ENCODE data around the gene PNMA1.
"Not testable (repeated sequence)": the region's sequence is repeated elsewhere in the genome, so short reads cannot be mapped to it uniquely, and the experiment has no call there.

Gene PNMA1

DNA sequence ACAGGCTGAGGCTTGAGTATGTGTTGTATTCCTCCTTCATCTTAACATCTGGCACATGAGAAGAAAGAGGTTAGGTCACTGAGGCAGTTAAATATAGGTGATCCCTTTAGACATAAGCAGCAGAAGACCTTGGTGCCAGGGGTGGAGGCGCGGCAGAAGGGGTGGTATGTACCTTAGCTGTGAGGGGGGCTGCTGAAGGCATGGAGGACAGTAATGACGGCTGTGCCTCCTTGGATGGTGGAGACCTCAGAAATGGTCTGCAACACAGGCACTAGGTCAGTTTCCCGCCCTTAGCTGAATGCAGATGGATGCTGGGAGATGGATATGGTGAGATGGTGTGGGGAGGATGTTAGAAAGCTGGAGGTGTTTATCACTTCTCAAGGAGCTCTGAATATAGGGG is 1.5 kb upstream of the PNMA1 start:
- no peak for DNase-seq (ENCODE audit: low read depth)

DNA sequence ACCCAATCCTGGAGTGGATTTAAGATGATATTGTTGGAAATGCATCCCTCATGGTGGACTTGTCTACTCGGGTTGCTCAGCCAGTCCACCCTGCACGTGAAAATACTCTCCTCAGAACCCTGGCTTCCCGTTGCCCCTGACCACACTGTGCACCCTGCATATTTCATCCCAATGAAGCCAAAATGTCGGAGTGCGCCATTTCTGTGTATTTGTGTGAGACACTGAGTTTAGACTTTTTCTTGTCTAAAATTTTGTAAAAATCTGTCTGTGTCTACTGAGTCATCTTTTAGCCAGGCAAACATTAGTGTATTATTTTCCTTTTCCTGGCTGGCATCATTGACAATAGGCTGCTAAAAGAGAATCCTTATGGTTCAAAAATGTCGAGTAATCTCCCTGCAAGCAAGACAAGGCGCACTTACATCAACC is 485 bp upstream of the PNMA1 start:
- no peak for DNase-seq (ENCODE audit: low read depth)

DNA sequence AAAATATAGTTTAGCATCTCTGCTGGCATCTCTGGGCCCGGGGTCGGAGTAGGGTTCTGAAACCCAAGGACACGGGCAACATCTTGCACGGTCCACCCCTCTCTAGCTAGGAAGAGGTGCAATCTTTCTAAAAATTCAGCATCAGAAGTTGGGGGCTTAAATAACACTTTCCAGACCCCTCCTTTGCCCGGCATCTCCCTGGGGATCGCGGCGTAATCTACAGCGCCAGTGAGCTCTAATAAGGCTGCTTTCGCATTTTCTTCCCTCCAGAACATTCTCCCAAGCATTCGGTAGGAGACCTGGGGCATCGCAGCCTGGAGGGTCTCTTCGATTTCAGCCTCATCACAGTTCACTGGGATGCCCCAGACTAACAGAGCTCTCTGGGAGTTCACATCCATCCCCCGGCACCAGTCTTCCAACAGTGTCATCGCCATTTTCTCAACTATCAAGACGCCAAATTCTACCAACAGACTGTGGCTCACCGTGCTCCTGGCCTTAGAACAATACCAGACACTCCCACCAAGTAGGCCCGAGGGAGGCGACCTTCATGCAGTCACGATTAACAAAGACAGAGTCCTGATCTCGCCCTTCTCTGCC is 880 bp downstream of the PNMA1 start:
- no peak for DNase-seq (ENCODE audit: low read depth)

DNA sequence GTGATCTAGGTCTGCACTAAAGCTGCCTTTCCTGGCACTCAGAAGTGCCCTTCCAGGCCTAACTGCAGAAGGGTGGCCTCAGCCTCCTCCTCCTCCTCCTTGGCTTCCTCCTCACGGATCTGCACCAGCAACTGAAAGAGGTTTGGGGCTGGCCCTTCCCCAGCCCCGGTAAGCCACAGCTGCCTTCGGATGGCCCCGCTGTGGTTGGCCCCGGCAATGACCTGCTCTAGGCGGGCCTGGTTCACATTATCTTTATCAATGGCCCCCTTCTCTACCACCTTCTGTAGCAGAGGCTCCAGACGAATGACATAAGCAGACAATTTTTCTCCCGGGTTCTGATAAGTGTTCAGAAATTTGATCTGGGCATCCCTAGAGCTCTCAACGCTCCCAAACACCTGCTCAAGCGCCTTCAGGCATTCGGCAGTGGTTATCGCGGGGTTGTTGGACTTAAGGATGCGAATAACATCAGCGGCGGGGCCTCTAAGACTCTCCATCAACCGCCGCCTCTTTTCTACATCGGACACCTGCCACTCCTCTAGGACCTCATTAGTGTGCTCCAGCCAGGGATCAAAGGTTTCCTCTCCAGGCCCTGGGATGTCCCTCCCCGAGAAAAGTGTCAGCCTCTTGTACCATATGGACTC is 1.5 kb downstream of the PNMA1 start:
- no peak for DNase-seq (ENCODE audit: low read depth)

DNA sequence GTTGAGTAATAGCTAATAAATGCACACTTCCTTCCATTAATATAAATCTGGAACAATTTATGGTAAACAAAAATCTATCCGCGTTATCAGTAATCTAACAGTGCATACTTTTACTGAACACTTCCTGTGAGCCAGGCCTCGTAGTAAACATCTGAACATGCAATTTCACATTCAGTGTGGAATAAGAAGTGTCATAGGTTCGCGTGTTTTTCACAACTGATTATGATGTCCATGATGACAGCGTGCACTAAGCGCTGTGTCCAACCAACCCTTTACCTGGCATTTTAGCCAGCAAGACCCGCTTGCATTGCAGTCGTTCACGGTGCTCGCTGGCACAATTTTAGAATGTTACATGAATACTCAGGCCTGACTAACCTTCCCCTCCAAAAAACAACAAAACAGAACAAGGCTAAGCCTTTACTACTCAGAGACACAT is 2.1 kb downstream of the PNMA1 start:
- DNase-seq (ENCODE audit: low read depth): no peak

DNA sequence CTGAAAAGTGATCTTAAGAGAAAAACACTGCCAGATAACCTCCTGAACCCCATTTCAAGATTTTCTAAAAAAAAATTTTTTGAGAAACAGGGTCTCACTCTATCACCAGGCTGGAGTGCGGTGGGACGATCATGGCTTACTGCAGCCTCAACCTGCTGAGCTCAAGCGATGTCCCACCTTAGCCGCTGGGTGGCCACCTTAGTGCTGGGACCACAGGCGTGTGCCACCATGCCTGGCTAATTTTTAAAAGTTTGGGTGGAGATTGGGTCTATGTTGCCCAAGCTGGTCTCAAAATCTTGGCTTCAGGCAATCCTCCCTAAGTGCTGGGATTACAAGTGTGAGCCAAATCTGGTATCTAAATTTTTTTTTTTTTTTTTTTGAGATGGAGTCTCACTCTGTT is 3.4 kb downstream of the PNMA1 start:
- no peak for DNase-seq (ENCODE audit: low read depth)

DNA sequence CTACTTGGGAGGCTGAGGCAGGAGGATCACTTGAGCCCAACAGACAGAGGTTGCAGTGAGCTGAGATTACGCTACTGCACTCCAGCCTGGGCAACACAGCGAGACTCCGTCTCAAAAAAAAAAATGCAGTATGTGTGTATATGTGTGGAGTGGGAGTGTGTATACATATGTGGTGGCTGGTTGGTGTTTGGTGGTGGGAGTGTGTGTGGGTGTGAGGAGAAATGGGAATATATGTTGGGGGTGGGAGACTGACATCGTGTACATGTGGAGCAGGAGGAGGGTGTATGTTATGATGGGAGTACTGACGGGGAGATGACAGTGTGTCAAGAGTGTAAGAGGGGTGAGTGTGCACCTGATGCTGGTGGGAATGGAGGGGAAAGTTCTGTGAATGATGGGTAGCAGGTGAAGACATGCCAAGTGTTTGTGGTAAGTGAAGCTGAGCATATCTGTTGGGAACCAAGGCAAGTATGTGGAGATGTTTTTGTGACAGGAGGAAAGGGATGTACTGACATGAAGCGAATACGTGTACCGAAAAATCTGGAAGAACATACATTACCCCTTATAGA is 4.2 kb downstream of the PNMA1 start:
- DNase-seq (ENCODE audit: low read depth): no peak

DNA sequence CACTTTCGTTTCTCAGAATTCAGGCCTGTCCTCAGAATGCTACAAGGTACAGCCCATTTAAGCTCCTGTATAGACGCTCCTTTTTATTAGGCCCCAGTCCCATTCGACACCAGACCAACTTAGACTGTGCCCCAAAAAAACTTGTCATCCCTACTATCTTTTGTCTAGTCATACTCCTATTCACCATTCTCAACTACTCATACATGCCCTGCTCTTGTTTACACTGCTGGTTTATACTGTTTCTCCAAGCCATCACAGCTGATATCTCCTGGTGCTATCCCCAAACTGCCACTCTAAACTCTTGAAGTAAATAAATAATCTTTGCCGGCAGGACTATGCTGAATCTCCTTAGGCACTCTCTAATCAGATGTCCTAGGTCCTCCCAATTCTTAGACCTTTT is 6.1 kb downstream of the PNMA1 start:
- not testable (repeated sequence) for DNase-seq (ENCODE audit: low read depth)

DNA sequence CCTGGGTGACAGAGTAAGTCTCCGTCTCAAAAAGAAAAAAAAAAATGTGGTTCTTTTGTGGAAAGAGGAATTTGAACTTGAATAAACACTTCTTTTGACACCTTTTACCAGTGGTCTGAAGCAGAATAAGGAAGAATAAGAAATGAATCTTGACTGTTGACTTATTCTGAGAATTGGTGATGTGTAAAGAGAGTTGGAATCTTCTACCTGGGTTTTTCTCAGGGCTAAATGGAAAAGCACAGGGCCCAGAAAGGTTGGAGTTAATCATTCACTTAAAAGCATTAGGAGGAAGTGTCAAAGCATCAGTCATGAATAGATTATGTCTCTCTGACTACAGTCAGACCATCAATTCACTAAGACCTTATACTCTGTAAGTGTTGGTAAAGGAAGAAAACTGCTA is 13.9 kb downstream of the PNMA1 start:
- no peak for DNase-seq (ENCODE audit: low read depth)

DNA sequence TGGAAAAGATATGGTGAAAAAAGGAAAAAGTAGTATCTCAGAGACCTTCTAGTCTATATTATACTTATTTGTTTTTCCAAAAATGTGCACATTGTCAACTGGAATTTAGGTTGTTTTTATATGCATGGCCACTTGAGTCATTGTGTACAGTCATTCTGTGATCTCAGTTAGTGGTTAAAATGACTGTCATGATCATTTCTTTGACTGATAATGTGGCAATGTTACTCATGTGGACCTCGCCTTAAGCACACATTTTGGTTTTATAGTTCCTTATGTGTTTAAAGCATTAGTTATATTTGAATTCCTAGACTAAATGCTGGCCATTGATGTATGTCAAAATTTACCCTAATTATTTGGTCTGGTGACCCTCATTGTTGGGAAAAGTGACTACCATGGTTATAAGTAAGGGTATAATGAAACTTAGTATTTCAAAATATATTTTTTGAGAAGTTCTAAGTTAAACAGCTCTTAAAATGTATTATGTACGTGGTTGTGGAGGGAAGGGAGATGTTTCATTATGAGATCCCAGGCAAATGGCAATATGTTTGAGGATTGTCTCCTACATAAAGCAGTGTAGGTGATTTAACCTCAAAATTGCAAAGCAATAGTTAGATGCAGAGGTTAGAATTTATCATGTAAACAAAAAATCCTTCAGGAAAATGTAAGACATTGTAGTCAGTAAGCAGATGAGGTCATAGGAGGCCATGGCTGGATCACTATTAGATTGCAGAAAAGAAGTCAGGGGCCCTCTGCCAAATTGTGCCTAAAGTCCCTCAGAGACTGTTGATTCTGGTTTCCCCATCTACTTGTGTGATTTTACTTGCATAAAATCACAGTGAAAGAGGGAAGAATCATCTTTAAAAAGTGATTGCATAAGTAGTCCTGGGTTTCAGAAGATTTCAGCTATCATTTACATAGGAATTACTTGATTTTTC is 17.5 kb downstream of the PNMA1 start:
- DNase-seq (ENCODE audit: low read depth): peak; percentile 51

DNA sequence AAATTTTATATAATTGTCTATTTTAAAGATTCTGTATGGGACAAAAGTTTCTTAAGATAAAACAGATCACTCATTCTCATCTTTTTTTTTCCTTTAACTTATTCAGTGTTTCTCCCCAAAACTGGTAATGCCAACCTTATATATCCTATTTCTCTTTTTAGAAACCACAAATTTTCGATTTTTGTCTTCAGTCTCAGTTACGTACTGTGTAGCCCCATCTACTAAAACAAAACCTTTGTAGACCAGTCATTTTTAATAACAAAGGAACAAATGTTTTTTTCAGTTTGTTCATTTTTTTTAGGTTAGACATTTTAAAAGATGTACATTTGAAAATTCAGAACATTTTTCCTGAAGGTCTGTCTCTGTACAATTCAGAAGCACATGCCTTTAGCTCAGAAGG is 18.2 kb downstream of the PNMA1 start:
- no peak for DNase-seq (ENCODE audit: low read depth)

DNA sequence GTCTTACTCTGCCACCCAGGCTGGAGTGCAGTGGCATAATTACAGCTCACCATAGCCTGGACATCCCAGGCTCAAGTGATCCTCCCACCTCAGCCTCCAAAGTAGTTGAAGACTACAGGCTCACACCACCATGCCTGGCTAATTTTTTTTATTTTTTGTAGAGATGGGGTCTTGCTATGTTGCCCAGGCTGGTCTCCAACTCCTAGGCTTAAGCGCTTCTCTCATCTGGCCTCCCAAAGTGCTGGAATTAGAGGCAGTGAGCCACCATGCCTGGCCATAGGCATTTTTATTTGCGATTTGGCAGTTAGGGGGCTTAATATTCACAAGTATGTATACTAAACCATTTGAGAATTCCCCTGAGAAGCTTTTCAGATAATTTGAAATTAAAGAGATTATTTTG is 19.1 kb downstream of the PNMA1 start:
- DNase-seq (ENCODE audit: low read depth): no peak

DNA sequence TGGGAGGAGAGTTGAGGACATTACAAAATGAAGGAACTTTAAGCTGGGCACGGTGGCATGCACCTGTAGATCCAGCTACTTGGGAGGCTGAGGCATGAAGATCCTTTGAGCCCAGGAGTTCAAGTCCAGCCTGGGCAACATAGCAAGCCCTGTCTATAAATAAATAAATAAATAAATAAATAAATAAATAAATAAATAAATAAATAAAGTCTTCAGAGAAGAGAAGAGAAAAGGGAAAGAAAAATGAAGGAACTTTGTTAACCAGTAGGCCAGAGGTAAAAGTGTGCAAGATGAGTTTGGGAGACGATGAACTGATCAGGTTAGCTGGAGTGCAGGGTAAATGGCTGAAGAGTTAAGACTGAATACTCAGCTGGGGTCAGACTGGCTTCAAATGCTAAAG is 20.1 kb downstream of the PNMA1 start:
- DNase-seq (ENCODE audit: low read depth): no peak

DNA sequence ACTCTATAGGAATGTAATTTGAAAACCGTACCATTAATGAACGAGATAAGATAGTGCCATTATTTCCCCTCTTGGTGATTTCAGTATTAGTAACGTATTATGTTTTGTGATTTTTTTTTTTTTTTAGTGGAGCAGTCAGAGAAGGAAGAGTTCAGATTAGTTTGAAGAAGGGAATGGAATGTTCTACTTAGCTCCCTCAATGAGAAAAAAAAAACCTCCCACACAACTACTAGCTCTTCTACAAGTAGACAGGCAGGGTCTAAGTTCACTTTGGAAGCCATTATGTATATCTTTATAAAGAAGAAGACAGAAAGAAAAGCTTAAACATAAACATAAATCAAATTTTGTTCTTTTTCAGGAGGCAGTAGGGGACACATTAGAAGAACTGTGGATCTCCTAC is 27.3 kb downstream of the PNMA1 start:
- no peak for DNase-seq (ENCODE audit: low read depth)

DNA sequence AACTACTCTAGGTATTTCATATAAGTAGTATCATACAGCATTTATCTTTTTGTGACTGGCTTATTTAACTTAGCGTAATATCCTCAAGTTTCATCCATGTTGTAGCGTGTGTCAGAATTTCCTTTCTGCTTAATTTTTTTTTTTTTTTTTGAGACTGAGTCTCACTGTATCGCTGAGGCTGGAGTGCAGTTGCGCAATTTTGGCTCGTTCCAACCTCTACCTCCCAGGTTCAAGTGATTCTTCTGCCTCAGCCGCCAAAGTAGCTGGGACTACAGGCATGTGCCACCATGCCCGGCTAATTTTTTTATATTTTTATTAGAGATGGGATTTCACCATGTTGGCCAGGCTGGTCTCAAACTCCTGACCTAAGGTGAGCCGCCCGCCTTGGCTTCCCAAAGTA is 28.9 kb downstream of the PNMA1 start:
- no peak for DNase-seq (ENCODE audit: low read depth)

DNA sequence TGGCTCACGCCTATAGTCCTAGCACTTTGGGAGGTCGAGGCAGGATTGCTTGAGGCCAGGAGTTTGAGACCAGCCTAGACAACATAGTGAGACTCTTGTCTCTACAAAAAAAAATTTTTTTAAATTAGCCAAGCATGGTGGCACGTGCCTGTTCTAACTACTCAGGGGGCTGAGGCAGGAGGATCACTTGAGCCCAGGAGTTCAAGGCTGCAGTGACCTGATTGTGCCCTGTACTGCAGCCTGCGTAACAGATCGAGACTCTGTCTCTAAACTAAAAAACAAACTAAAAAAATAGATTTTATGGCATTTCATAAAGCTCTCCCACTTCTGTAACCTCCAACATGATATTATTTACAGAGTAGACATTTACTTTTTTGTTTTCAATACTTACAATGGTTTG is 29.6 kb downstream of the PNMA1 start:
- DNase-seq (ENCODE audit: low read depth): no peak

DNA sequence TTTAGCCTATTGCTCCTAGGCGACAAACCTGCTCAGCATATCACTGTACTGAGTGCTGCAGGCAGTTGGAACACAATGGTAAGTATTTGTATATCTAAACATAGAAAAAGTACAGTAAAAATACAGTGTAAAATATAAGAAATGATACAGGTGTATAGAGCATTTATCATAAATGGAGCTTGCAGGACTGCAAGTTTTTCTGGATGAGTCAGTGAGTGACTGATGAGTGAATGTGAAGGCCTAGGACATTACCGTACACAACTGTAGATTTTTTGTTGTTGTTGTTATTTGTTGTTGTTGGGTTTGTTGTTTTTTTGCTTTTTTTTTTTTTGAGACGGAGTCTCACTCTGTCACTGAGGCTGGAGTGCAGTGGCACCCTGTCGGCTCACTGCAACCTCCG is 33.4 kb downstream of the PNMA1 start:
- DNase-seq (ENCODE audit: low read depth): no peak

DNA sequence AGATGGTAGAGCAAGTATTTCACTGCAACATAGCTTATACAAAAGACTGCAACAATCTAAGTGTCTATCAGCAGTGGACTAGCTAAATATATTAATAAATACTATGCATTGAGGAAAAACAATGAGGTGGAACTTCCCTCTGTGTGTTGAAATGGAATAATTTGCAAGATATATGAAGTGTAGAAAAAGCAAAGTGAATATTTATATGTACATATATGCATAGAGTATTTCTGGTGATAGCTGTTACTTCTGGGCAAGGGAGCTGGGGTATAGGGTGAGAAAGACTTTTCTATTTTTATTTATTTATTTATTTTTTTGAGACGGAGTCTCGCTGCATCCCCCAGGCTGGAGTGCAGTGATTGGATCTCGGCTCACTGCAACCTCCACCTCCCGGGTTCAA is 35.5 kb downstream of the PNMA1 start:
- DNase-seq (ENCODE audit: low read depth): no peak

DNA sequence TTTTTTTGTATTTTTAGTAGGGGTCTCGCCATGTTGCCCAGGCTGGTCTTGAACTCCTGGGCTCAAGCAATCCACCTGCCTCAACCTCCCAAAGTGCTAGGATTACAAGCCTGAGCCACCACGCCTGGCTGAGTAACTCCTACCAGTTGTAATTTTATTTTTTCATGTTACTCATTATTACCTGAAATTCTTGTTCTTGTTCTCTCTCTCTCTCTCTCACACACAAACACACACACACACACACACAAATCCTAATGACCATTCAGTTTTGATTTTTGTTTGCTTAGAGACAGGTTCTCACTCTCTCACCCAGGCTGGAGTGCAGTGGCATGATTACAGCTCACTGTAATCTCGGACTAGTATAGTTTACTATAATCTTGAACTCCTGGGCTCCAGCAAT is 39.2 kb downstream of the PNMA1 start:
- DNase-seq (ENCODE audit: low read depth): no peak

DNA sequence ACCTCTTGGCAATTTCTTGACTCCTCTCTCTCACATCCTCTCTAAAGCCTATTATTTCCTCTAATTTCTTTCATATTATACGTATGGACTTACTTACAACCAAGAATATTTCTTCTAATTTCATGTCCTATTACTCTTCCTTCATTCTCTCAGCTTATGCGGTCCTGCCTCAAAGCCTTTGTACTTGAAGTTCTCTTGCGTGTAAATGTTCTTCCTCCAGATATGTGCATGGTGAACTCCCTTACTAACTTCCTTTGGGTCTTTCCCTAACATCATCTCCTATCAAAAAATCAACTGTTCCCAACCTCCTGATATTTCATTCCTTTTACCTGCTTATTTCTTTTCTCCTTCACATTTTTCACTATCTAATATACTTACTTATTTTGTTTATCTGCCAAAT is 46.3 kb downstream of the PNMA1 start:
- no peak for DNase-seq (ENCODE audit: low read depth)

DNA sequence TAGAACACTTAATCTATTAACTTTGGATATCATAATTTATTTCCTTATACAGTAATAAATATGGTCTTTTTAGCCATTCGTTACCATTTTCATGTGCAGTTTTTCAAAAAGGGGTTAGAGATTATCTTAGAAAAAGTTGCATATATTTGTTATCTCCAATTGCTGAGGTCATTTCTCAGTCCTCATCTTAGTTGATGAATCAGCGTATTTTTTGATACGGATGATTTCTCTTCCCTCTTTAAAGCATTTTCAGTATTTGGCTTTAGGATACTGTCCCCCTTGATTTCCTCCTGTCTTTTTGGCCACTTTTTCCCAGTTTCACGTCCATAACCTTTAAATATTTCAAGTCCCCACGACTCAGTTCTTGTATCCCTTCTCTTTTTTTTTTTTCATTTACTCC is 47.6 kb downstream of the PNMA1 start:
- DNase-seq (ENCODE audit: low read depth): no peak

DNA sequence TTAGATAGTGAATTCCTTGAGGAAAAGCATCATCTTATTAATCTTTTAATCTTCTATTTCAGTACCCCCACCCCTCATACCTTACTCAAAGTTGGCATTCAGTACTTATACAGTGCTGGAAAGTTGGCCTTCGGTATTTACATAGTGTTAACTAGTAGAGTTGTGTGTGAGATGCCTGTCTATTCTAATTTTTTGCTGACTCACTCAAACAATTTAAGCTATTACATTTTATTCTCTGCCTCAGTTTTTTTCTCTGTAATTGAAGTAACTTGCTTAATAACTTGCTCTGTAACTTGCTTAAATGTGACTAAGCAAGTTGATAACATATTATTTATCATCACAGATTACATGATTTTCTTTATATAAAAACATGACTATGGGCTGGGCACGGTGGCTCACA is 49.1 kb downstream of the PNMA1 start:
- no peak for DNase-seq (ENCODE audit: low read depth)

All from HS-27A (cell line).